ENCODE results near the gene ITPA.

The ITPA gene

DNA sequence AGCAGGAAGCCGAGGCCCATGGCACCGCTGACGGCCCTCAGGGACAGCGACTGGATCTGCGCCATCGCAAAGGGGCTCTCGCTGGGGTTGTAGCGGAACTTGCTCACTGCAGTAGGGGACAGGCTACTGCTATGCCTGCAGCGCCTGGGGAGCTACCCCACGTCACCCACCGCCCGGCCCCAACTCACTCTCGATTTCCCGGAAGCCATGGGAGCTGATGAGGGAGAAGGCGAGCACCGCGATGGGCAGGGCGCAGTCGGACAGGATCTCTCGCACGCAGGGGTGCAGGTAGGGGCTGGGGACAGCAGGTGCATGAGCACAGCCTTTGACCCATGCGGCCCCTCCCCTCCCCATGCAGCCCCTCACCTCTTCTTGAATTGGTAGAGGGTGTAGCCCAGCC, 19.9 kb downstream of the ITPA start:
- DNase-seq (ENCODE audit: low spot score) = no peak

DNA sequence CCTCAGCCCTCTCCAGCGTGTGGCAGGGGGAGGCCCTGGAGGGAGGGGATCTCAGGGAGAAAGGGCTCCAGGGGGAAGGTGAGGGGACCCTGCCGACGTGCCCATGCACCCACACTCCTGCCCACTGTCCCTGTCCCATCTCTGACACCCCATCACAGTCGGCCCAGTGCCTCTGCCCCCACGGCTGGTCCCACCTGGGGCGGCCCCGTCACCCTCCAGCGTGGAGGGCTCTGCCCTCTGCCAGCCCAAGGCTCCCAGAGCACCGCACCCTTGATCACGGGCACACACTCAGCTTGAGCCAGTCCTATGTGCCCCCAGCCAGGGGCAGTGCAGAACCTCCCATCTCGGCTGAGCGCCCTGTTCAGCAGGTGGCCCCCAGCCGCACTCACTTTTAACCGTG, 20.5 kb downstream of the ITPA start:
- DNase-seq (ENCODE audit: low spot score) = no peak

DNA sequence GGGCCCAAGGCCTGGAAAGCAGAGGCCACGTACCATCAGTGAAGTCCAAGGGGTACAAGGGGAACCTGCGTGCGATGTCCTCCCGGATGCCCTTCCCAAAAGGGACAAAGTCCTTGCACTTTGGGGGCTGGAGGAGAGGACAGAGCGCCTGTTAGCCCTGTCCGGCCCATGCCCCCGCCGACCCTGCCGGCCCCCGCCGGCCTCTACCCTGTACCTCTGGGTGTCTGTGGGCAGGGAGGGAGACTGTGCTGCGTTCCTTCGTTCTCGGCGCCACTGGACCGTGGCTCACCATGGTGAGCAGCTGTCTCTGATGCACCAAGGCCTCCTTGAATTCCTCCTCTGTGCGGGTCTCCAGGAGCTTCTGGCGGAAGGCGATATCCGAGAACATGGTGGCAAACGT, 21.8 kb downstream of the ITPA start:
- DNase-seq (ENCODE audit: low spot score) = no peak

DNA sequence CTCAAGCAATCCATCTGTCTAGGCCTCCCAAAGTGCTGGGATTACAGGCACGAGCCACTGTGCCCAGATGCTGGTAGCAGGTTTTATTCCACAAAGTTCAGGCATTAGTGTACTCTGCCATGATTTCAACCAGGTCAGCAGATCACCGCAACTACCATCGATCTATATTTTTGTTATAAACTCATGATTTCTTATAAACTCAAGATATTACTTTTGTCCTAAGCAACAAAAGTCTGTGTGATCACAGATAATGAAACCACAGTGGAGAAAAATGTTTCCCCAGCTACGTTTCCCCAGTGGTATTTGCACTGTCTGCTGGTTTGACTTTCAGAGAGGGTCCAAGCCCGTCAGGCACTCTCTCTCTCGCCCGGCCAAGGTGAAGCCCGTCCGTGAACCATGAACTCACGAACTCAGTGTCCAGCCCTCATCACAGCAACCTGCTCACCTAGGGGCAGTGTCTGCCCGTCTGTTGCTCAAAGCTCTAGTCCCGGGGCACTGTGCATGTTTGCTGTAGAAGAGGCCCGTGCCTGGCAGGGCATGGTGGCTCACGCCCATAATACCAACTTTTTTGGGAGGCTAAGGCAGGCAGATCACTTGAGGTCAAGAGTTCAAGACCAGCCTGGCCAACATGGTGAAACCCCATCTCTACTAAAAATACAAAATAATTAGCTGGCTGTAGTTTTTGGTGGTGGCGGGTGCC, 22.7 kb downstream of the ITPA start:
- no peak for DNase-seq (ENCODE audit: low spot score)

DNA sequence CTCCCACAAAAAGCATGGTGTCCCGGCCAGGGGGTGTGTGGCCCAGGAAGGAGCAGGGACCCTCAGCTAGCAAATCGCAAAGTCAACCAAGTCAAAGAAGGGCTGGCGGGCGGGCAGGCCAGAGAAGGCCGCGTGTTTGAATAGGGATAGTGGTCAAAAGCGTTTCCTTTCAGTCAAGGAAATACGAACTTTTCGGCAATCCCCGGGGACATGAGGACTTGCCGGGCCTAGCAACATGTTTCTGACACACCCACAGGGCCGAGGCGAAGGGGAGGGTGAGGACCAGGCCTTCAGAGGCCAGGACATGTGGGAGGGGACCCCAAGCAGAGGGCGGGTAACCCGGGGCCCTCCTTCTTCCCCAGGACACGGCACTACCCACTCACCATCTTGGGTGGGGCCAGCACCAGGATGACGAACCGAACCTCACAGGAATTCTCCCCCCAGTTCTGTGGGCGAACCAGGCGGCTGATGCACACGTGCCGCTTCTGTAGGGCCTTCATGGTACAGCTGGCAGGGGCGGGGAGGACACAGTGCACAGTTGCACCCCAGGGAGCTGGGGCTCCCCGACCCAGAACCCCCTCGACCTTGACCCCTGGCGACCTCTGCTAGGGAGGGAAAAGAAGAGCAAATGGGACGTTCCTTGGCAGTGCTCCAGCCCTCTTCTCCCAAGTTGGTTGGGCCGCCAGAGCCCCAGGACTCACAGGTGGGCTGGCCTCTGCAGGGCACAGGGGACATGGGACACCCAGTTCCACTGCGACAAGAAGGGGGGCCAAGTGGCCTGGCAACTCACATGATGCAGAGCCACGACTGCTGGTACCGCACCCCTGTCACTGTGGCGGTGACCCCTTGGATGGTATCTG, 24.1 kb downstream of the ITPA start:
- no peak for DNase-seq (ENCODE audit: low spot score)

DNA sequence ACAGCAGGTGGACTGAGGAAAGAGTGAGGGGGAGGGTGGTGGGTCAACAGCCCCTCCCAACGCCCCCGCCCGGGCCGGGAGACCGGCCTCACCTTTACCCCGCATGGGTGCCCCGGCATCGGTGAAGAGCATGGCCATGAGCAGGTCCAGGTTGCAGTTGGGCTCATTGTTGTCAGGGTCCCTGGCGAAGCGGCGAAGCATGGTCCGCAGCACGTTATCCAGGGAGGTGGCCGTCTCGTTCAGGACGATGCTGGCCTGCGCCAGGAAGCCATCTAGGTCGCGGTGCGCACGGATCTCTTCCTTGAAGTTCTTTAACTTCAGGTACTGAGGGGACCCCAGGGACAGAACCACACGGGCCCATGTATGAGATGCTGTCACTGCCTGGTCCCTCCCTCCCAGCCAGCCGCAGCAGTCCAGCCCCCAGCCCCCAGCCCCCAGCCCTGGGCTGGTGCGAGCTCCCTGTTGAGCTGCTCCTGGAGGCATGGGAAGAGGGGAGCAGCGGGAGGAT, 24.7 kb downstream of the ITPA start:
- DNase-seq (ENCODE audit: low spot score) = no peak

DNA sequence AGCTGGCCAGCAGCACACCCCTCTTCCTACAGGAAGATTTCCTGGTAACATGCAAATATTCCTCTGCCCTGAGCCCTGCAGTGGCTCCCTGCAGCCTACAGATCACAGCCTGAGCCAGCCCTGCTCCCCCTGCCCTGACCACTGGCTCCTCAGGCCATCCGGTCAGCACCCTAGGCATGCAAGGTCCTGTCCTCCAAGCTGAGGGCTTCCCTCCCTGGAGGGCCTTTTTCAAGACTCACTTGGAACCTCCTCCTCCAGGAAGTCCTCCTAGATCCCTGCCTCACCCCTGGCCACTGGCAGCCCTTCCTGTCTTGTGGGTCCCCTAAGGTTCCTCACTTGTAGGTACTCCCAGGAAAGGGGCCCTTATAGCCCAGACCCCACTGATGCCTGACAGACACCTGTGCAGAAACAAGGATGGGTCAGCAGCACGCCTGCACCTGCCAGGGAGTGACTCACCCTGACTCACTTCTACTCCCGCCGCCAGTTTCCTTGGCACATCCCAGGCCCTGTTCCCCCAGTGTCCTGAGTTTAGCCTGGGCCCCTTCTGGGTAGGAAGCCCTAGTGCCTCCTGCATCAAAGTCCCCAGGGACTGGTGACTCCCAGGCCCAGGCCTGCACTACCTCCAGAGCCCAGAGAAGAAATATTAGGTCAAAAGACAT, 26.5 kb downstream of the ITPA start:
- no peak for DNase-seq (ENCODE audit: low spot score)

DNA sequence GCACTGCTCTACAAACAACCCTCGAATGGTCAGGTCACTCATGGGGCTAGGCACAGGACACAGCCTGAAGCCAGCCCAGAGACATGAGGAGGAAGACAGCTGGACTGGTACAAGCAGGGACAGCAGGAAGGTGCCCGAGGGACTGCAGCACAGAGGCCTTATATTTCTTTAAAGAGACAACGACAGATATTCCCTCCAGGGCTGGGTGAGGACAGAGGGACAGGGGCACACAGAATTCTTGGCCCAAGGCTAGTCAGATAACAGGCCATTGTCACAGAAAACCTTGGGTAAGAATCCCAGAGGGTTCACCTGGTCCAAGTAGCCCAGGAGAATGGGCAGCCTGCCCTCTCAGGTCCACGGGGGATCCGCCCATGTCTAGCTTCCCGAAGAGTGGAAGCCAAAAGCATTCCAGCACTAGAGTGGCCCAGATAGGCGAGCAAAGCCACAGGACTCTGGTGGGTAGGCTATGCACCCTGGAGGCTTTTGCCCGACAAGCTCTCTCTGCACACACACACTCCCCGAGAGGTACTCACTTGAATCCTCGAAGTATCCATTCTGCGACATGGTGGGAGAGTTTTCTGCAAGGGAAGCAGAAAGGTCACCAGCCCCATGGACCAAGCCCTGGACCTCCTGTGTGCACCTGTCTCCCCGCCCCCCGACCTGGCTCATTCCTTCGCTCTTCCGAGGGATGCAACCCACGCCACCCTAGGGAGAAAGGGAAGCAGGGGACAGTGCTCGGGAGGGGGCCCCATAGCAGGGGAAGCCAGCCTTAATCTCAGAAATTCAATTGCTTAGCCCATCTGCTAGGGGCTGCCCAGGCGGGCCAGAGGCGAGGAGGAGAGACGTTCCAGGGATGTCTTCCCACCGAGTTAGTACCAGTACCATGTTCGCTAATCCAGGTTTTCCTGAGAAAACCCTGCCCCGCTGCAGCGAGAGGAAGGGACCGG, 28.0 kb downstream of the ITPA start:
- DNase-seq (ENCODE audit: low spot score) = no peak

DNA sequence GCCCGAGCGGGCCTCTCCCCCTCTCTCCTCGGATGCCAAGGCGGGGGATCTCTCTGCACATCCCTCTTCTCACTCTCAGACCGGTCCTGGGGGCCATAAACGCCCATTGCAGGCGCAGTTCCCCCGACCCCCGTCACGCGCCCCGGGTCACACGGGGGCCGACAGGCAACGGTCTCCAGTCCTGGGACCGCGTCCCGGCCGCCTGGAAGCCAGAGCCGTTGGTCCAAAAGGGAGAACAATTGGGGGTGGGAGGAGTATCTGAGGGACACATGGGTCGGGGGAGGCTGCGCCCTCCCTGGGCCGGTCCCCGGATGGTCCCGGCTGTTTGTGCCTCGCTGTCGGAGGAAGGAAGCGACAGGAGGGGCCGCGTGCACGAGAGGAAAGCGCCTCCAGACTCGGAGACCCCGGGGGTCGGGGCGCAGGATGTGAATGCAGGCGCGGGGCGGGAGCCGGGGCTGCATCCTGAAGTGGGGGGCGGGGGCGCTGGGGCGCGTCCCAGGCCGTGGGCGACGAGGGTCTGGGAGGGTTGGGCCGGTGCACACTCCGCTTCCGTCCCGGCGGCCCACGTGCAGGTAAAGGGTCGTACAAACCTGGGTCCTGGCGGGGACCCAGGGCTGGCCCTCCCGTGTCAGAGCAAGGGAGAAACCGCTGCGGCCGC, 28.8 kb downstream of the ITPA start:
- DNase-seq (ENCODE audit: low spot score) = no peak

DNA sequence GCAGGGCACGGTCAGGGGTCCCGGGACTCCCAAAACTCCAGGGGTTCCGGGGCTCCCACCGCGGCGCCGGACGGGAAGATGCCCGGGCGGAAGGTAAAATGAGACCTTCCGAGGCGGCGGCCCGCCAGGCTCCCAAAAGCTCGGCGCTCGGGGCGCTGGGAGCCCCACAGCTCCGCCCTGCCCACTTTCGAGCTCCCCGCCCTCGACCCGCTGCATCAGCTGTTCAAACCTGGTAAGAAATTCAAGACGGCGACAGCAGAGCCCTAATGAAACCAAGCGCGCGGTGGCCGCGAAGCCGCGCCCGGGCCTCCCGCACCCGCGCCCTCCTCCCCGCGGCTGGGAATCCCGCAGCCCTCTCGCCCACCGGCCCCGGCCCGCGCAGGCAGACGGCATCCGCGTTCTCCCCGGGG, 29.3 kb downstream of the ITPA start:
- DNase-seq (ENCODE audit: low spot score) = peak; percentile 80

DNA sequence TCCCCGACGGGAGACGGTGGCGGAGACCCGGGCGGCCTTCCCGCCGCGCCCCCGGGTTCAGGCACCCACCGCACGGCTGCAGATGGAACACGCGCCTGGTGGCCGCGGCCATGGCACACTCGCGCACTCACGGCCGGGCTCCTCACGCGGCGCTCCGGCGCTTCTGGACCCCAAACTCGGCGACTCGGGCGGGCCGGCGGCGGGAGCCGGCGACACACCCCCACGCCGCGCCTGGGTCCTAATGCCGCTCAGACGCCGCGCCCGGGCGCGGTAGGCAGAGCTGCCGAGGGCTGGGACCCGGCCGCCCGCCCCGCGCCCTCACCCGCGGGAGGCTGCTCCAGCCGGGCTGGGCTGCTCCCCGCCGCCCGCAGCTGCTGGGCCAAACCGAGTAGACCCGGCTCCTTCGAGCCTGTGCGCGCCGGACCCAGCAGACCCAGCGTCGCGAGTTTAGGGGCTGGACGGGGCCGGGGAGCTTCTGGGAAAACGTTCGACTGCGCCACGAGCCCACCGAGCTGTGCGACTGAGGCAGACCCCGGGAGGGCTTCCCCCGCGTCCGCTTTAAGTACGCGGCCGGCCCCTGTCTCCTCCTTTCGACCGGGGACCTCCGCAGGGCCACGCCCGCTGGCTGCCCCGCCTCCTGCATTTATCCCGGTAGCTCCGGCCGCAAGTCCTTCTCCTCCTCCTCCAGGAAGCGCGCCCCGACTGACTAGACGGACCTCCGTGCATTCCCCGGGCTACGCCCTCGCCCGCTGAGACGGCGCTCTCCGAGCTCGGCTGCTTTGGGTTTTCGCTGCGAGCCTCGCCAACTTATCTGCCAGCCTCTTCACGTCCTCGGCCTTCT, 29.9 kb downstream of the ITPA start, which contains the start of gene SLC4A11:
SLC4A11 (minus strand) TSS at position 165 of the 841 bp plus-strand sequence; CDS start at position 112, 53 bp downstream.
- DNase-seq (ENCODE audit: low spot score) = peak; percentile 88

DNA sequence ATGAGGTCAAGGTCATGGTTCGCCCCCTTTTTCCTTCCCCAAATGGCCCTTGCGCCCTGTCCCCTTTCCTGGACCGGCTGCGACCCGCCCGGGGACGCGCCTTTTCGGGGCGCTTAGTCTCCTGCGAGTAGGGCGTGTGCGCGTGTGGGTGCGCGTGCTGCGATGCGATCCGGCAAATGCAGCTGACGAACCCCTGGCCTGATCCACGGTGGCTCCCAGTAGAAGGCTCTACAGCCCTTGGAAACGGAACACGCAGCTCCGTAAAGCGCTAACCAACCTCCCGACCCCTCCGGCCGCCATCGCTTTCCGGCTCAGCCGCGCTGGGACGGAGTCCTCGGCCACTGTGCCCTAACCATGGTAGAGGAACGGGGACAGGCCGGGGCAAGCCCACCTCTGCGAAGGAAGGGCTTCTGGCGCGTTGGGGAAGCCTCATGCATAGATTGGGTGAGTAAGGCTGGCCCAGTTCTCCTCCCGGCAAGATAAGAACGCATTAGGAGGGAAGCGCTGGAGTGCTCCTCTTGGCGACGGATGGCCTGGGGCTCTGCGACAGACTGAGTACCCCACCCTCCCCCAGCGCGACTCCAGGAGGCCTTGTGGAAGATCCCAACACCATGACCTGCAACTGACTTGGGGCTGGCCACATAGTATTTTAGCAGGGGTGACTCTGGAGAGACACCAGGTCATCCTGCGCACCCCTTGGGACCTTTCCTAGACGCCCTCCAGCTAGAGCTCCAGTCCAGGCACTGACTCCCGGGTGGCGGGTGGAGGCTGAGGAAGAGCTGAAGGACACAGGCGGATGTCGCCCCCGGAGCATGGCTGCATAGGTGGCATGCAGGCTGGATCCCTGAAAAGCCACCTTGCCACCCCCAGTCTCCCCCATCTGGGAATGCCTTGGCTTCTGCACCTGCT, 30.8 kb downstream of the ITPA start:
- DNase-seq (ENCODE audit: low spot score) = peak; percentile 56

DNA sequence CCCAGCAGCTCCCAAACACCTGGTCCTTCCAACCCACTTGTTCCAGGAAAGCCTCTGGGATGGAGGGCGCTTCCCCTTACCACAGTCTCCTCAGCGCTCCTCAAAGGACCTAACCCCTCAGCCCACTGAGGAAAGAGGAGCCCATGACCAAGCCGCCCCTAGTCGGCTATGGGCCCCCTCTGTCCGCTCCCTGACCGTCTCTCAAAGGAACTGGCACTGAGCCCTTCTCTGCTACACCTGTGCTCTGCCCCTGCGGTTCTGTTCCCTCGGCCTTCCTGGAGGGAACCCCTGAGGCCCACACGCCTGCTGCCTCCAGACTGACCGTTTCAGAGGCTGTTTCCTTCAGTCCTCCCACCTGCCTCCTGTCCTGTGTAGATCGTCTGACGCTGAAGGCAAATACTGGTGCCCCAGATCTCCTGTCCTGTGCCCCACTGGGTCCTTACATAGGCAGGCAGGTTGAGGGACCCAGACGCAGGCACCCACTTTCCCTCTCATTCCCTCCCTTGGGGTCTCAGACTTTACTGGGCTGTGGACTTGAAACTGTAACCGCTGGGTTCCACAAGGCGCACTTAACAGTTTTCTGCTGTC, 31.6 kb downstream of the ITPA start:
- no peak for DNase-seq (ENCODE audit: low spot score)

DNA sequence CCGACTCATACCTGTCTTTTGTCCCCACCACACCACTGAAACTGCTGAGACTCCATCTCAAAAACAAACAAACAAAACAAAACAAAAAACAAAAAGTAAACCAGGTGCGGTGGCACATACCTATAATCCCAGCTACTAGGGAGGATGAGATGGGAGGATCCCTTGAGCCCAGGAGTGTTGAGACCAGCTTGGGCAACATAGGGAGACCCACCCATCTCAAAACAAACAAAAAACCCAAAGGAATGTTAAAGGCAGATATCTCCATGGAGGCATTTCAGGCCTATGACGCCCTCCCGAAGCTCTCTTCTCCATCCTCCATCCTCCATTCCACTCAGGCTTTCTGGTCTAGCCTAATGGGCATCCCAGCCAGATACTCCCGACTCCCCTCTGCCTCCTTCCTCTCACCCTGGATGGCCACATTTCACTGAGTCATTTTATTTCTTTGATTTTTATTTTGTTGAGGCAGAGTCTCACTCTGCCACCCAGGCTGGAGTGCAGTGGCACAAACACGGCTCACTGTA, 32.9 kb downstream of the ITPA start:
- no peak for DNase-seq (ENCODE audit: low spot score)

DNA sequence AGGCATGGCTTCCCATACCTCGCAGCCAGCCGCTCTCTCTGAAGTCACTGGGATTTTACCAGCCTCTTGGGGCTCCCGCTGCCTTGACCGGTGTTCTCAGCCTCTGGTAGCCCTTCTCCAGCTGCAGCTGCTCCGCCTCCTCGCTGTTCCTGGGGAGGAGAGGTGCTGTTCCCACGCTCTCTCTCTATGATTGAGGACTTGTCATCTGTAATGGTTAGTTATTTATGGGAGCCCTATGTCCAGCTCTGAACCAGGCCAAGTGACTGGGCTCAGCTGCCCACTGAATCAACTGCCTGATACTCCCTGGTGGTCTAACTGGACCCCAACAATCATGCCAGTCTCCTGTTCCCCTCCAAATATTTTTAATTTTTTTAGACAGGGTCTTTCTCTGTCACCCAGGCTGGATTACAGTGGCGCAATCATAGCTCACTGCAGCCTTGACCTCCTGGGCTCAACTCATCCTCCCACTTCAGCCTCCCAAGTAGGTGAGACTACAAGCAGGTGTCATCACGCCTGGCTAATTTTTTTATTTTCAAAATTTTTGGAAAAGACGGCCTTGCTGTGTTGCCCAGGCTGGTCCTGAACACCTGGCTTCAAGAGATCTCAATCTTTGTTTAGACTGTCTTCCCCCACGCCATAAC, 34.5 kb downstream of the ITPA start:
- no peak for DNase-seq (ENCODE audit: low spot score)

DNA sequence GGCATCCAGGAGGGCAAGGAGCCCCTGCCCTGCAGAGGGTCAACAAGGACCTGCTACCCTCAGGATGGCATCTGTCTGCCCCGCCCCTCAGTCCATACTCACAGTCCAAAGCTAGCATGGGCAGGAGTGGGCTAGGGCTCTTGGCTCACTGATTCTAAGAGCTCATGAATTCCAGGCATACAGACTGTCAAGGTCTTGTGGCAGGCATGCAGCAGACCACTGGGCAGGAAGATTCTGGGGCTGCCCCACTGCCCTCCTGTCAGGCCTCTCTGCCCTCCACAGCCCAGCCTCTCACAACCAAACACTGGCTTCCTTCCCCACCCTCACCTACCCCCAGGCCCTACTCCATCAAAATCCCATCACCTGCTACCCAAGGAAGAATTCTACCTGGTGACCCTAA, 35.3 kb downstream of the ITPA start:
- no peak for DNase-seq (ENCODE audit: low spot score)

DNA sequence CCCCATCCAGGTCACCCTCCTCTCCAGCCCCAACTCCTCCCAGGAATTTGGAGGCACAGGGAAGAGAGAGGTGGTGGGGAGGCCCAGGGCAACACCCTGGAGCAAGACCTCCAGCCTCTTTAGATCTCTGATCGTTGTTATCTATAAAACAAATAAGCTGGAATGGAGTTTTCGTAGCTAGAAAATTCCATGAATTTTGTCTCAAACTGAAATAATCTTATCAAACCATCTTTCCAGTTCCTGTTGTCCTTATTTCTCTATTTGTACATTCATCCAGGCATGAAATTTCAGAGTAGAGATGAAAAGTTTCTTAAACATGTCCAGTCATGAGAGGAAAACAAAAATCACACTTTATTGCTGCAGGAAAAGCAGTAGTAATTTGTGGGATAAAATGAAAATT, 35.9 kb downstream of the ITPA start:
- DNase-seq (ENCODE audit: low spot score) = no peak

DNA sequence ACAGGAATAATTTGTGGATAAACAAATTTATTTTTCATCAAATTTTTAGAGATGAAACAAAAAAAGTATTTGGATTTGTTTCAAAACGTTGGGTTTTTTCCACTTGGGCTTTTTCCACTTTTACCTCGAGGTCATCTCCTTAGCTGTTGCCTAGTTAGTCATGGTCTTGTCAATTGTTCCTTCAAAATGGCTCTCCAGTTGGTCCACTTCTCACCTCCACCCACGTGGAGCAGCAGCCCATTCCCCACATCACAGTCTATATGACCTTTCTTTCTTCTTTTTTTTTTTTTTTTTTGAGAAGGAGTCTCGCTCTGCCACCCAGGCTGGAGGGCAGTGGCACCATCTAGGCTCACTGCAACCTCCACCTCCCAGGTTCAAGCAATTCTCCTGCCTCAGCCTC, 36.4 kb downstream of the ITPA start:
- DNase-seq (ENCODE audit: low spot score) = no peak

All from AG08396 (cell line).